OCI-M1 (cell line): ENCODE data around the gene MFSD2A.
"Not testable (repeated sequence)": the region's sequence is repeated elsewhere in the genome, so short reads cannot be mapped to it uniquely, and the experiment has no call there.

Experiments
- DNase-seq: peaks from one replicate; lab custom pipeline; 2025; lab: John Stamatoyannopoulos, UW

Gene MFSD2A

DNA sequence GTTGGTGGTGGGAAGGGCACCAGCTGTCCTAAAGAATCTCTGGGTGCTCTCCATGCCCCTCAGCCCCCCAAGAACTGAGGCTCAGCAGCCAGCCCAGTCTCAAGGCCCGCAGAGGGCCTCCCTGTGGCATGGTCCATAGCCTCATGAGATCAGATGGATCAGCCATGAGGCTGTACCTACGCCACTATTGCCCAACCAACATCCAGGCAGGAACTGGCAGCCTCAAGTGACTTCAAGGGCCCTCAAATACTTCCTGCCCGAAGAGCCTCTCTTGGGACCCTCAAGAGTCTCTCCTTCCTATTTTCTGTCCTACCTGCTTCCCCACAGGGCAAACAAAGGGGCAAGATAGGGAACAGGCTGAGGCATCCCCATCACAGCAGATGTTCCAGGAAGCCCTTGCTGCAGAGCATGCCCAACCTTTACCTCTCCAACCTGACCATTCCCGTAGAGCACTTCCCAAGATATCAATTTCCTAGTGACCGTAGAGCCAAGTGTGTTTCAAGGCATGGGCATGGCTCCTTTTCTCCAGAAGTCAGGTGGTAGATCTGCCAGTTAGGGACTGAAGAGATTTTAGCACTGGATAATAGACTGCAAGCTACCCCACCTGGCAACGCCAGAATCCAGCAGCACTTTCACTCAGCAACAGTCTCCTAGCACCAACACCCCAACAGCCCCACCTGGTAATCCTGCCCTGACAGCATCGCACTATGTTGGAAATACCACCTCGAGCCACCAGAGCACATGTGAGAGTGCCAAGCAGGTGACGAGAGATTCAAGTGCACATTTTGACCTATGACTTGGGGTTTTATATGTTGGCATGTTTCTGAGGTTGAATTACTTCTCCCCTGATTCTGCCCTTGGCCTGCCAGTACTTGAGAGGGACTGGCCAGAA, 13.7 kb upstream of the MFSD2A start:
- DNase-seq: no peak

GRCh38 chr1:39943471-39944290, 11.3 kb upstream of the MFSD2A start:
- DNase-seq: no peak

GRCh38 chr1:39944410-39945112, 10.4 kb upstream of the MFSD2A start:
- peak; percentile 29 for DNase-seq

DNA sequence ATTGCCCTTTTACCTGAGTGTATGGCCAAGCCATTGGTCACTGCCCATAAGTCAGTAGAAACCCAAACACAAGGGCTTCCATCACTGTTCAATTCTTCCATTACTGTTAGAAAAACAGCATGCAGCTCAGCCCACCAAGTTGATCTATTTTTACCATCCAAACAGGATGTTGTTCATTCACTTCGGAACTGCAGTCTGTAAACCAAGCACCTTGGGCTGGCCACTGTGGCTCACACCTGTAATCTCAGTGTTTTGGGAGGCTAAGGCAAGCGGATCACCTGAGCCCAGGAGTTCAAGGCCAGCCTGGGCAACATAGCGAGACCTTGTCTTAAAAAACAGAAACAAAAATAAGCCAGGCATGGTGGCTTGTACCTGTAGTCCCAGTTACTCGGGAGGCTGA, 8.7 kb upstream of the MFSD2A start:
- no peak for DNase-seq

DNA sequence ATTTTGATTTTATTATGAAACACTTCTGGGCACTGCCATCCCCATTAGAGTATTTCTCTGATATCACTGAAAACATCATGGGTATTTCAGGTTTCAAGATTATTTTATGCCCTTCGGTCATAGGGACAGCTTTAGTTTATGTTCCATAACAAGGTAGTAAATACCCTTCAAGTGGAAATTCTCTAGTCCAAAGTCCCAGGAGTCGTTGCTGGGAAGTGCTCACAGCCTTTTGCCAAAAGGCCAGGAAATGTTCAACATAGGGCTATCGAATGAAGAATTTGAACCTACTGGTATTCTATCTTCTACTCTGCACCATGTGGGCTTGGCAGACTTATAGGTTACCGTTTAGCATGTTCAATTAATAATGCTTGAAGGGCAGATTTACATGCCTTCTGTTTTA, 7.7 kb upstream of the MFSD2A start:
- no peak for DNase-seq

DNA sequence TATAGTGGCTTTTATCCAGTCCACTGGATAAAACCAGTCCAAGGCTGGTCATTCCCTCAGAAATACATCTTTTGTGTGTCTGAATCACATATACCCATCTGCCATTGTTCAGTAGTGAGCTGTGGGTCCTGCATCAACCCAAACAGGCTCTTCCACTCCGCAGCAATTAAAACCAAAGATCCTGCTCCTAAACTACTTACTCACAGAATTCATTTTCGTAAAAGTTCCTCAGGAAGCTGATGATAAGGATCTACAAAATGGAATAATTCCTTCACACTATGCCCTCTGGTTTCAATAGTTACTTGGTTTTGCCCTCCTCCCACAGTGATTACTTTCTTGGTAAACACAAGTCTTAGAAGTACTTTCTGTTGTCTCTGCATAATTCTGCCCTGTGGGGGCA, 5.1 kb upstream of the MFSD2A start:
- DNase-seq: no peak

DNA sequence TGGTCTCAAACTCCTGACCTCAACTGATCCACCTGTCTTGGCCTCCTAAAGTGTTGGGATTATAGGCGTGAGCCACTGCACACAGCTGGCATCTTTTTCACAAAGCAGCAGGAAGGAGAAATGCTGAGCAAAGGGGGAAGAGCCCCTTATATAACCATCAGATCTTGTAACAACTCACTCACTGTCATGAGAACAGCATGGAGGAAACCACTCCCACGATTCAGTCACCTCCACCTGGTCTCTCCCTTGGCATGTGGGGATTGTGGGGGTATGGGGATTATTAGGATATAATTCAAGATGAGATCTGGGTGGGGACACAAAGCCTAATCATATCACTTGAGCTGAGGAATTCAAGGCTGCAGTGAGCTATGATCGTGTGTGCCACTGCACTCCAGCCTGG, 3.0 kb upstream of the MFSD2A start:
- no peak for DNase-seq

- DNase-seq: no peak
These were observed 2.4 kb upstream of the MFSD2A start for GRCh38 chr1:39952359-39953110.

GRCh38 chr1:39954324-39954869, 548 bp upstream of the MFSD2A start:
- no peak for DNase-seq

- DNase-seq: peak; percentile 28
These were observed 898 bp downstream of the MFSD2A start for GRCh38 chr1:39955547-39956539.

DNA sequence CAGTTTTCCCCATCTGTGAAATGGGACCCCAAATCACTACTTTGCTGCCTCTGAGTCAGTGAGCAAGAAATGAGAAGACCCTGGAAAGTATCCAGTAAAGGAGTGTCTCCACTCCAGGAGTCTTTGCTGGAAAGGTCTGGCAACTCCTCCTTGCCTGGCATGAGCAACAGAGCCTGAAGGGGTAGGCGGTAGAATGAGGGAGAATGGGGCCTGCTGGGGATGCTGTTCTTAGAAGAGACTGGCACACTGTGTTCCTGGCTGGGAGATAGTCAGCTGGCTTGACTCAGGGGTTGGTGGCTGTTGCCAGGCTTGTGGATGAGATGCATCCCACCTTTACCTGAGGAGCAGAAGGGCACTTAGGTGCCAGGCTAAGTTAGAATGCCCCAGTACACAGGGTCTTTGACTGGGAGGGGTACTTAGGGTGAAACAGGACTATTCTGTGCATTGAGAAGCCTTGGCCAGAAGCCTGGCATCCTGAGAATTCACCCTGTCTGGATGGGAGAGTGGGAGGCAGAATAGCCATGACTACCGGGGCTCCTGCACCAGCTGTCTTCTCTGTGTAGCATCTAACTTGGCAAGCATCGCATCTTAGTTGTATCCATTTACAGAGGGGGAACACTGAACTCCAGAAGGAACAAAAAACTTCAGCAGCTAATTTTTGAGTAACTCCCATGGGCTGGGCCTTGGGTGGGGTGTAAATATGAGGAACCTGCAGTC, 2.5 kb downstream of the MFSD2A start:
- no peak for DNase-seq

GRCh38 chr1:39958403-39959200, 3.7 kb downstream of the MFSD2A start:
- peak; percentile 12 for DNase-seq

- no peak for DNase-seq
These were observed 4.8 kb downstream of the MFSD2A start for GRCh38 chr1:39959651-39960333.

DNA sequence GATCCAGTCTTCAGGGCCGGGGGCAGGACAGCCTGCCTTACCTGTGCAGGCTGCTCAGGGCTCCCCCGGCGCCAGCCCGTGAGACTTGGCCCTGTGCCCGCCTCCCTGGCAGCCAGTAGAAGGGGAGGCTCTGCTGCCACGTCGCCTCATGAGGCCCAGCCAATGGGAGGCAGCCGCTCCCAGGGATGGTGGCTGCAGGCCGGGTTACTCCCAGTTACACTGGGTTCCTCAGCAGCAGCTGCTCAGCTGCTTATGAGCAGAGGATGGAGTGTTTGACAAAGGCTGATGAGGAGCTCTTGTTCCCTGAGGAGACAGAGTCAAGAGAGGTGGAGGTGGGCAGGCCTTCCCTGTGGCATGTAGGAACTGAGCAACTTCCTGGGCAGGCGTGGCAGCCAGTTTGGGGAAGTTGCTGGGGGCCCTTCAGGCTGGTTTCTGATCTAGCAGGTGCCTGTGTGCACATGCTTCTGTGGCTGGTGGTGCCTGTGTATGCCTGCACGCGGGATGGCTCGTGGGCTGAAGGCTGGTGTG, 5.5 kb downstream of the MFSD2A start:
- peak; percentile 25 for DNase-seq

DNA sequence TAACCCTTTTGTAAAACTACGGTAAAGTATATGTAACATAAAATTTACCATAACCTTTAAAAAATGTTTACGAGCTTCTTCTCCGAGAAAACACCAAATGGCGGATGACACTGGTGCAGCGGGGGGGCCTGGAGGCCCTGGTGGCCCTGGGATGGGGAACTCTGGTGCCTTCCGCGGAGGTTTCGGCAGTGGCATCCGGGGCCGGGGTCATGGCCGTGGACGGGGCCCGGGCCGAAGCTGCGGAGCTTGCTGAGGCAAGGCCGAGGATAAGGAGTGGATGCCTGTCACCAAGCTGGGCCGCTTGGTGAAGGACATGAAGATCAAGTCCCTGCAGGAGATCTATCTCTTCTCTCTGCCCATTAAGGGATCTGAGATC, 7.5 kb downstream of the MFSD2A start:
- DNase-seq: no peak

DNA sequence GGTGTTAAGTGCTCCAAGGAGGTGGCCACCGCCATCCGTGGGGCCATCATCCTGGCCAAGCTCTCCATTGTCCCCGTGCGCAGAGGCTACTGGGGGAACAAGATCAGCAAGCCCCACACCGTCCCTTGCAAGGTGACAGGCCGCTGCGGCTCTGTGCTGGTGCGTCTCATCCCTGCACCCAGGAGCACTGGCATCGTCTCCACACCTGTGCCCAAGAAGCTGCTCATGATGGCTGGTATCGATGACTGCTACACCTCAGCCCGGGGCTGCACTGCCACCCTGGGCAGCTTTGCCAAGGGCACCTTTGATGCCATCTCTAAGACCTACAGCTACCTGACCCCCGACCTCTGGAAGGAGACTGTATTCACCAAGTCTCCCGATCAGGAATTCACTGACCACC, 8.0 kb downstream of the MFSD2A start:
- DNase-seq: not testable (repeated sequence)

GRCh38 chr1:39964552-39964951, 9.6 kb downstream of the MFSD2A start:
- DNase-seq: no peak

DNA sequence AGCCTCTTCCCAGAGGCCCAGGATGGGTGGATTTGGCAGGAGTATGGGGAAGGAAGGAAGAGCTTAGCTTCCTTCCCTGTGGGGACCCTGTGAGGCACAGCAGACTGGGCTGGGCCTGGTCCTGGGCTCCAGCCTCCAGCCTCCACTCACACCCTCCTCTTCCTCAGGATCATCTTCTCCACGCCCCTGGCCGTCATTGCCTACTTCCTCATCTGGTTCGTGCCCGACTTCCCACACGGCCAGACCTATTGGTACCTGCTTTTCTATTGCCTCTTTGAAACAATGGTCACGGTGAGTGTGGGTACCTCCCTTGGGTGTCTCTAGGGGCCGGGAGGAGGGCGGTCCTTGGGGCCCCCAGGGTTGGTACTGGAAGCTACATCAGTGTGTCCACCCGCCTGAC, 10.1 kb downstream of the MFSD2A start:
- no peak for DNase-seq
